B cell (primary cell): ENCODE measurements around the gene UBXN6. TPM values are rescaled to one million over a fixed set of nuclear protein-coding genes. Genes with fewer than 3 reads are reported as not detected.
A peak's percentile ranks its signal among the peaks of the same experiment; 100 is the strongest.

Source experiments
- ATAC-seq: fragments of 200-7000 bp; cut with Tn5 transposase; one replicate; pipeline ENCODE4 v1.10.0; 2021; ENCODE audit warnings: low read depth, mild to moderate bottlenecking, moderate number of reproducible peaks, moderate library complexity
- CTCF ChIA-PET: fragments of 350-600 bp; sonication (Branson Sonifier 250); formaldehyde crosslinking; loops from one replicate; lab custom pipeline; 2021; ENCODE audit warnings: antibody characterized with exemption, inconsistent platforms; lab: Charles Lee
- POLR2A ChIA-PET: fragments of 350-600 bp; sonication (Branson Sonifier 250); formaldehyde crosslinking; loops from one replicate; lab custom pipeline; 2021; ENCODE audit warnings: antibody characterized with exemption; lab: Charles Lee
- DNase-seq: peaks from one replicate; pipeline ENCODE4 v3.0.0; 2013
- H2AFZ ChIP-seq: 2 replicates; pipeline ENCODE4 v1.6.1; 2012; ENCODE audit warnings: mild to moderate bottlenecking, low read depth, low read length; ENCODE audit not compliant: insufficient read depth, poor library complexity, severe bottlenecking
- H3K27ac ChIP-seq, 2 donors: 1 replicate in 1 of 2; 2 replicates in 1 of 2; pipeline ENCODE4 v1.5.1; 2012 to 2013; ENCODE audit warnings: low read length in 2 of 2, mild to moderate bottlenecking in 2 of 2, moderate library complexity in 1 of 2
- H3K27me3 ChIP-seq, 4 experiments: fragments of 200-600 bp in 1 of 4; sonication (generic) in 1 of 4; replicated peaks in 1 of 4; 1 replicate in 2 of 4; 2 replicates in 2 of 4; pipeline versions ENCODE4 v1.6.1 to v1.7.0; 2013 to 2016; ENCODE audit warnings: low read length in 3 of 4, mild to moderate bottlenecking in 2 of 4, mixed read lengths in 1 of 4, moderate library complexity in 1 of 4; ENCODE audit not compliant: insufficient read depth in 4 of 4, control insufficient read depth in 3 of 4; ENCODE audit errors: control extremely low read depth in 1 of 4
- H3K36me3 ChIP-seq, 2 experiments: replicated peaks in 1 of 2; 1 replicate in 1 of 2; 2 replicates in 1 of 2; pipeline versions ENCODE4 v1.6.1 to v1.7.1; 2013; ENCODE audit warnings: low read length in 1 of 2; ENCODE audit not compliant: insufficient read depth in 2 of 2, control insufficient read depth in 1 of 2; ENCODE audit errors: control extremely low read depth in 1 of 2, extremely low read depth in 1 of 2
- H3K4me1 ChIP-seq, 2 donors: fragments of 200-600 bp in 1 of 2; sonication (generic) in 1 of 2; 1 replicate in 1 of 2; 2 replicates in 1 of 2; pipeline versions ENCODE4 v1.5.1 to v1.6.1; 2013 to 2017; ENCODE audit warnings: low read length in 2 of 2; ENCODE audit not compliant: control insufficient read depth in 2 of 2, insufficient read depth in 2 of 2
- H3K4me2 ChIP-seq: replicated peaks from 2 replicates; pipeline ENCODE3; 2012; ENCODE audit warnings: mild to moderate bottlenecking, low read depth, low read length; ENCODE audit not compliant: poor library complexity, severe bottlenecking
- H3K4me3 ChIP-seq, 5 experiments: fragments of 200-600 bp in 1 of 5; sonication (generic) in 1 of 5; 1 replicate in 3 of 5; 2 replicates in 2 of 5; pipeline versions ENCODE4 v1.5.1 to v1.7.0; 2011 to 2016; ENCODE audit warnings: low read length in 4 of 5, mild to moderate bottlenecking in 4 of 5, low read depth in 2 of 5, control low read depth in 1 of 5, moderate library complexity in 1 of 5; ENCODE audit not compliant: insufficient read depth in 1 of 5; ENCODE audit errors: control extremely low read depth in 1 of 5, extremely low read depth in 1 of 5
- H3K79me2 ChIP-seq: fragments of 200-600 bp; sonication (generic); one replicate; pipeline ENCODE4 v1.6.0; 2016; ENCODE audit warnings: low read length; ENCODE audit not compliant: control insufficient read depth, insufficient read depth
- H3K9ac ChIP-seq: fragments of 200-600 bp; sonication (generic); 2 replicates; pipeline ENCODE4 v1.6.1; 2017; ENCODE audit warnings: mild to moderate bottlenecking, low read length, moderate library complexity
- H3K9me3 ChIP-seq, 3 donors: one replicate each; pipeline versions ENCODE4 v1.6.1 to v1.7.1; 2013; ENCODE audit warnings: low read length in 2 of 3; ENCODE audit not compliant: control insufficient read depth in 2 of 3, insufficient read depth in 1 of 3; ENCODE audit errors: control extremely low read depth in 1 of 3
- H4K20me1 ChIP-seq: 2 replicates; pipeline ENCODE4 v1.6.0; 2012; ENCODE audit warnings: mild to moderate bottlenecking, low read length; ENCODE audit not compliant: insufficient read depth, control insufficient read depth, poor library complexity, severe bottlenecking
- H3K27ac Mint-ChIP-seq: one replicate; pipeline ENCODE4 v1.8.0; 2021; ENCODE audit warnings: mixed read lengths
- H3K27me3 Mint-ChIP-seq: one replicate; pipeline ENCODE4 v1.8.0; 2021; ENCODE audit warnings: mixed read lengths
- H3K4me1 Mint-ChIP-seq: one replicate; pipeline ENCODE4 v1.8.0; 2021; ENCODE audit warnings: mixed read lengths
- H3K4me3 Mint-ChIP-seq: one replicate; pipeline ENCODE4 v1.8.0; 2021; ENCODE audit warnings: mixed read lengths
- H3K9me3 Mint-ChIP-seq: one replicate; pipeline ENCODE4 v1.8.0; 2022; ENCODE audit warnings: mixed read lengths; ENCODE audit not compliant: insufficient read depth
- CTCF ChIP-seq: fragments of 200-600 bp; IDR thresholded peaks from one replicate; pipeline ENCODE4 v1.8.0; 2022; ENCODE audit warnings: antibody characterized with exemption, mild to moderate bottlenecking
- EZH2 ChIP-seq: IDR thresholded peaks from 2 replicates; pipeline ENCODE4 v1.6.1; 2012; ENCODE audit warnings: borderline replicate concordance, low read depth, mild to moderate bottlenecking, moderate library complexity, low read length; ENCODE audit not compliant: insufficient read depth, poor library complexity, severe bottlenecking
- WGBS: methylation state at CpG from one replicate; pipeline ENCODE4 v1.1.5; 2013; ENCODE audit warnings: missing lambda C conversion rate; ENCODE audit not compliant: insufficient coverage; 5-methylcytosine and 5-hydroxymethylcytosine counted together
- intact Hi-C: fragments of 100-400 bp; cut with micrococcal nuclease; formaldehyde crosslinking; loops from one replicate; pipeline ENCODE4 v1.10.0; 2022
- polyA plus RNA-seq: library from polyadenylated mRNA; depleted of rRNA; stranded (reverse); fragments of >200 nt; gene quantifications from 2 replicates; pipeline ENCODE4 v1.2.3, GENCODE V29; 2012
- total RNA-seq, 2 donors: library from RNA; stranded (reverse); fragments of 120-200 nt in 1 of 2; gene quantifications; 1 replicate in 1 of 2; 2 replicates in 1 of 2; pipeline versions ENCODE4 v1.2.3 to v1.2.4, GENCODE V29; 2013 to 2022

The UBXN6 gene
- total and polyA plus RNA-seq, 2 donors (not counting 1 experiment from before 2014, with no cell fraction given): 75.8 to 76.6 TPM

GRCh38 chr19:4399812-4400134 lies 57.8 kb downstream of the UBXN6 start:
- WGBS: 4% methylated on average over 5 of the region's 12 CpGs
- ChIA-PET CTCF (interaction anchor here (0.6 to 2.9 kb wide), 14 partner anchors 10 to 412 kb away, joined by 3 to 29 read pairs (median 4); partner anchors contain the start of gene MPND), POLR2A (interaction anchor here (0.7 to 1.0 kb wide), 5 partner anchors 17 to 133 kb away, joined by 3 to 4 read pairs (median 3); partner anchors contain the start of gene MPND)
- Histone ChIP-seq H2AFZ (peak overlapping the region; percentile 83), H3K9ac (peak overlapping the region; percentile 98), H3K4me1 (peaks cover 29 to 44% of the 10 kb centered on the region in 2 donors), H3K36me3 (peaks cover 1 to 3% of the 10 kb centered on the region in 2 experiments), H3K79me2 (peaks cover 76% of the 10 kb centered on the region), H3K4me3 (peak overlapping the region; percentile 85 to 99 (median 88)), H4K20me1 (peaks cover 47% of the 10 kb centered on the region), H3K27me3 (no peaks in the 10 kb centered on the region), H3K9me3 (no peaks in the 10 kb centered on the region), H3K27ac (peak overlapping the region; percentile 49 to 95), H3K4me2 (peak overlapping the region; percentile 89)
- ATAC-seq (peak; percentile 1), DNase-seq (no peak)
- peaks cover 59% of the 10 kb centered on the region for H3K4me1 Mint-ChIP-seq
- intact Hi-C loops: loop anchor here (1.0 to 5.0 kb wide), 7 partner anchors 19 to 637 kb away; partner anchors contain the start of genes APBA3, MPND, MRPL54 and UBXN6
- H3K4me3 Mint-ChIP-seq: peak overlapping the region; percentile 85
- no peaks in the 10 kb centered on the region for H3K27me3 Mint-ChIP-seq
- TF ChIP-seq EZH2 (no peak), CTCF (no peak)
- H3K27ac Mint-ChIP-seq: peak overlapping the region; percentile 87
- no peaks in the 10 kb centered on the region for H3K9me3 Mint-ChIP-seq

- H3K4me3 Mint-ChIP-seq: no peak overlapping the region
- POLR2A ChIA-PET: no interaction called here
Observed at GRCh38 chr19:4396949-4397783, 60.4 kb downstream of the UBXN6 start.

More at GRCh38 chr19:4396949-4397783, 60.4 kb downstream of the UBXN6 start:
- Histone ChIP-seq H3K79me2 (peaks cover 86% of the 10 kb centered on the region), H3K36me3 (peaks cover 1 to 9% of the 10 kb centered on the region in 2 experiments), H3K4me3 (no peak overlapping the region), H3K9ac (no peak overlapping the region), H3K4me2 (no peak overlapping the region), H3K4me1 (peaks cover 22 to 42% of the 10 kb centered on the region in 2 donors), H4K20me1 (peaks cover 73% of the 10 kb centered on the region), H2AFZ (no peak overlapping the region), H3K9me3 (no peaks in the 10 kb centered on the region), H3K27ac (no peak overlapping the region), H3K27me3 (no peaks in the 10 kb centered on the region)
- 99% methylated on average over 12 of the region's 15 CpGs for WGBS
- intact Hi-C loops: no loop called here
- ATAC-seq (no peak), DNase-seq (no peak)
- peak overlapping the region; percentile 4 for H3K27ac Mint-ChIP-seq
- H3K9me3 Mint-ChIP-seq: no peaks in the 10 kb centered on the region
- H3K4me1 Mint-ChIP-seq: peaks cover 61% of the 10 kb centered on the region
- H3K27me3 Mint-ChIP-seq: no peaks in the 10 kb centered on the region
- TF ChIP-seq EZH2: no peak
- TF ChIP-seq CTCF: no peak
- CTCF ChIA-PET: interaction anchor here (1.0 to 1.2 kb wide), 2 partner anchors 27 to 34 kb away, joined by 3 to 4 read pairs; no protein-coding TSS in a partner anchor
